Erythroblast (primary cell): ENCODE data around the gene BRS3.

ENCODE experiments used
- GATA1 ChIP-seq: IDR thresholded peaks from 2 replicates; pipeline ENCODE4 v1.6.1; 2011; ENCODE audit warnings: low read depth, mild to moderate bottlenecking, control low read depth, low read length, moderate library complexity
- POLR2A ChIP-seq: IDR thresholded peaks from 2 replicates; pipeline ENCODE4 v1.6.1; 2011; ENCODE audit warnings: mild to moderate bottlenecking, low read length

- TF ChIP-seq POLR2A (no peak), GATA1 (no peak)
Measured at GRCh38 chrX:136476501-136476900, 11.2 kb upstream of the BRS3 start.
